HepG2 (cell line): ENCODE results near the gene IGFN1. TPM values are rescaled to one million over a fixed set of nuclear protein-coding genes. Genes with fewer than 3 reads are reported as not detected.
A peak's percentile ranks its signal among the peaks of the same experiment; 100 is the strongest.

Experiments used
- ASH2L ChIP-seq: fragments of 300-600, 200-600 bp; sonication (generic); IDR thresholded peaks from 2 replicates; pipeline ENCODE4 v1.7.0; 2017; ENCODE audit warnings: low read depth, mild to moderate bottlenecking, moderate library complexity, mixed read lengths, low read length; ENCODE audit not compliant: insufficient read length
- KLF6 ChIP-seq: IDR thresholded peaks from 2 replicates; pipeline ENCODE4 v1.8.0; 2016; ENCODE audit warnings: missing biosample characterization, missing genetic modification reagents
- KMT2B ChIP-seq: IDR thresholded peaks from 2 replicates; pipeline ENCODE4 v1.6.1; 2016; ENCODE audit warnings: missing genetic modification reagents, missing compliant biosample characterization
- MTA3 ChIP-seq: sonication (generic); formaldehyde crosslinking; IDR thresholded peaks from 2 replicates; pipeline ENCODE4 v1.4.0; 2020; ENCODE audit warnings: missing genetic modification reagents
- MYC ChIP-seq: sonication (generic); formaldehyde crosslinking; IDR thresholded peaks from 2 replicates; pipeline ENCODE4 v1.9.0; 2021; ENCODE audit warnings: missing genetic modification reagents, borderline replicate concordance
- POLR2AphosphoS5 ChIP-seq: IDR thresholded peaks from 2 replicates; pipeline ENCODE4 v1.6.1; 2012; ENCODE audit warnings: low read depth, low read length
- RBM22 ChIP-seq: fragments of 200-400 bp; formaldehyde crosslinking; optimal IDR thresholded peaks from 2 replicates; pipeline ENCODE3; 2017; ENCODE audit warnings: mild to moderate bottlenecking, low read length, moderate library complexity
- REXO4 ChIP-seq: sonication (generic); formaldehyde crosslinking; IDR thresholded peaks from 2 replicates; pipeline ENCODE4 v1.8.0; 2022; ENCODE audit warnings: missing genetic modification reagents, mild to moderate bottlenecking, borderline replicate concordance
- SALL2 ChIP-seq: sonication (generic); formaldehyde crosslinking; IDR thresholded peaks from 2 replicates; pipeline ENCODE4 v1.8.1; 2023; ENCODE audit warnings: mild to moderate bottlenecking, missing genetic modification reagents, inconsistent platforms
- ZFX ChIP-seq: sonication (generic); formaldehyde crosslinking; IDR thresholded peaks from 2 replicates; pipeline ENCODE4 v1.4.0; 2020; ENCODE audit warnings: mild to moderate bottlenecking, low read depth, missing genetic modification reagents, moderate library complexity
- ZNF317 ChIP-seq: sonication (generic); formaldehyde crosslinking; IDR thresholded peaks from 2 replicates; pipeline ENCODE4 v1.5.0; 2020; ENCODE audit warnings: mild to moderate bottlenecking, missing genetic modification reagents
- ZNF547 ChIP-seq: sonication (generic); formaldehyde crosslinking; IDR thresholded peaks from 2 replicates; pipeline ENCODE4 v1.5.1; 2020; ENCODE audit warnings: mild to moderate bottlenecking, missing genetic modification reagents
- ZNF891 ChIP-seq: sonication (generic); formaldehyde crosslinking; IDR thresholded peaks from 2 replicates; pipeline ENCODE4 v1.5.0; 2020; ENCODE audit warnings: mild to moderate bottlenecking, missing genetic modification reagents
- polyA plus RNA-seq, 8 experiments: library from polyadenylated mRNA; depleted of rRNA in 3 of 8; stranded (reverse) in 7 of 8; unstranded in 1 of 8; fragments of >200 nt; fragmentation: Illumina TruSeq in 4 of 8; extraction: Trizol in 4 of 8; gene quantifications; 2 replicates each; pipeline versions ENCODE4 v1.2.1 to v1.2.3, GENCODE V29; 2011 to 2016; ENCODE audit warnings: low read depth in 4 of 8, missing spikeins in 1 of 8, mixed read lengths in 1 of 8; ENCODE audit not compliant: insufficient read depth in 1 of 8
- total RNA-seq, 5 experiments: library from RNA; depleted of rRNA; stranded (reverse); fragments of >200 nt; fragmentation: Illumina TruSeq; extraction: Trizol; gene quantifications; 2 replicates each; pipeline ENCODE4 v1.2.3, GENCODE V29; 2016; ENCODE audit warnings: low read depth in 1 of 5
- TF ChIP-seq, protein P1 (sequence below): sonication (generic); formaldehyde crosslinking; IDR thresholded peaks from 2 replicates; pipeline ENCODE4 v1.5.0; 2020; ENCODE audit warnings: missing genetic modification reagents
- TF ChIP-seq, protein P2 (sequence below): sonication (generic); formaldehyde crosslinking; IDR thresholded peaks from 2 replicates; pipeline ENCODE4 v1.8.1; 2022; ENCODE audit warnings: low read depth, mild to moderate bottlenecking, missing genetic modification reagents
- TF ChIP-seq, protein P3 (sequence below): sonication (generic); formaldehyde crosslinking; IDR thresholded peaks from 2 replicates; pipeline ENCODE4 v1.4.0; 2020; ENCODE audit warnings: mild to moderate bottlenecking, low read depth, missing genetic modification reagents

Gene IGFN1
- total and polyA plus RNA-seq, 2 of the 13 experiments (the other 11 are each of a cell fraction or from before 2014, with no cell fraction given): 0.04 to 0.05 TPM

DNA sequence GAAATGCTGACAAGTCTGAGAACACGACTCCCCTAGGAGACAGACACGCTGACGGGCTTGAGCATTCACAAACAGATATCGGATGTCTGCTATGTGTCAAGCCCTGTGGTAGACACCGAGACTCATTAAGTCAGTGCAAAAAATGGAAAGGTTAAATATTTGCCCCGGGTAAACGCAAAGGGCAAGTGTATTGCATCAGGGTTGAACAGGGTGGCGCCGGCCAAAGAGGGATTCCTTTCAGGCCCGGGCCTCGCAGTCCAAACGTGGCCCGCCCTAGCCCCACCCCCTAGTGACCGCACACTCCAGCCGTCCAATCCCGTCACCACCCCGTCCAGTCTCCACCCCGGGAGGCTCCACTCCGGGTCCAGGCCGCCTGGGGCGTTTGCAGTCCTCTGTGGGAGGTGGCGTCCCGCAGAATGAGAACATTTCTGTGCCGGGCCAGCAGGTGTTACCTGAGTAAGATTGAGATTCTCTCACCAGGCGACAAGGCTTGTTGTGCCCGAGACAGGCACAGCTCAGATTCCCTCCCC lies 20.0 kb upstream of the IGFN1 start (continued):
- peak; percentile 89 for TF ChIP-seq KLF6 (CRISPR knock-in tag)
- peak; percentile 77 for TF ChIP-seq MYC
- no peak; the same call in 1 of the 2 replicates for TF ChIP-seq SALL2 (CRISPR knock-in tag)
- no peak for TF ChIP-seq ZNF547 (CRISPR knock-in tag)
- TF ChIP-seq, protein P1, sequence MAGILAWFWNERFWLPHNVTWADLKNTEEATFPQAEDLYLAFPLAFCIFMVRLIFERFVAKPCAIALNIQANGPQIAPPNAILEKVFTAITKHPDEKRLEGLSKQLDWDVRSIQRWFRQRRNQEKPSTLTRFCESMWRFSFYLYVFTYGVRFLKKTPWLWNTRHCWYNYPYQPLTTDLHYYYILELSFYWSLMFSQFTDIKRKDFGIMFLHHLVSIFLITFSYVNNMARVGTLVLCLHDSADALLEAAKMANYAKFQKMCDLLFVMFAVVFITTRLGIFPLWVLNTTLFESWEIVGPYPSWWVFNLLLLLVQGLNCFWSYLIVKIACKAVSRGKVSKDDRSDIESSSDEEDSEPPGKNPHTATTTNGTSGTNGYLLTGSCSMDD (CRISPR knock-in tag): no peak
- TF ChIP-seq ASH2L: no peak
- TF ChIP-seq ZFX (CRISPR knock-in tag): no peak
- TF ChIP-seq, protein P2, sequence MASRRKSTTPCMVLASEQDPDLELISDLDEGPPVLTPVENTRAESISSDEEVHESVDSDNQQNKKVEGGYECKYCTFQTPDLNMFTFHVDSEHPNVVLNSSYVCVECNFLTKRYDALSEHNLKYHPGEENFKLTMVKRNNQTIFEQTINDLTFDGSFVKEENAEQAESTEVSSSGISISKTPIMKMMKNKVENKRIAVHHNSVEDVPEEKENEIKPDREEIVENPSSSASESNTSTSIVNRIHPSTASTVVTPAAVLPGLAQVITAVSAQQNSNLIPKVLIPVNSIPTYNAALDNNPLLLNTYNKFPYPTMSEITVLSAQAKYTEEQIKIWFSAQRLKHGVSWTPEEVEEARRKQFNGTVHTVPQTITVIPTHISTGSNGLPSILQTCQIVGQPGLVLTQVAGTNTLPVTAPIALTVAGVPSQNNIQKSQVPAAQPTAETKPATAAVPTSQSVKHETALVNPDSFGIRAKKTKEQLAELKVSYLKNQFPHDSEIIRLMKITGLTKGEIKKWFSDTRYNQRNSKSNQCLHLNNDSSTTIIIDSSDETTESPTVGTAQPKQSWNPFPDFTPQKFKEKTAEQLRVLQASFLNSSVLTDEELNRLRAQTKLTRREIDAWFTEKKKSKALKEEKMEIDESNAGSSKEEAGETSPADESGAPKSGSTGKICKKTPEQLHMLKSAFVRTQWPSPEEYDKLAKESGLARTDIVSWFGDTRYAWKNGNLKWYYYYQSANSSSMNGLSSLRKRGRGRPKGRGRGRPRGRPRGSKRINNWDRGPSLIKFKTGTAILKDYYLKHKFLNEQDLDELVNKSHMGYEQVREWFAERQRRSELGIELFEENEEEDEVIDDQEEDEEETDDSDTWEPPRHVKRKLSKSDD (CRISPR knock-in tag): no peak; the same call in 1 of the 2 replicates
- TF ChIP-seq RBM22: no peak
- TF ChIP-seq MTA3 (CRISPR knock-in tag): no peak
- peak; percentile 69; the same call in 1 of the 2 replicates for TF ChIP-seq KMT2B (CRISPR knock-in tag)
- TF ChIP-seq, protein P3, sequence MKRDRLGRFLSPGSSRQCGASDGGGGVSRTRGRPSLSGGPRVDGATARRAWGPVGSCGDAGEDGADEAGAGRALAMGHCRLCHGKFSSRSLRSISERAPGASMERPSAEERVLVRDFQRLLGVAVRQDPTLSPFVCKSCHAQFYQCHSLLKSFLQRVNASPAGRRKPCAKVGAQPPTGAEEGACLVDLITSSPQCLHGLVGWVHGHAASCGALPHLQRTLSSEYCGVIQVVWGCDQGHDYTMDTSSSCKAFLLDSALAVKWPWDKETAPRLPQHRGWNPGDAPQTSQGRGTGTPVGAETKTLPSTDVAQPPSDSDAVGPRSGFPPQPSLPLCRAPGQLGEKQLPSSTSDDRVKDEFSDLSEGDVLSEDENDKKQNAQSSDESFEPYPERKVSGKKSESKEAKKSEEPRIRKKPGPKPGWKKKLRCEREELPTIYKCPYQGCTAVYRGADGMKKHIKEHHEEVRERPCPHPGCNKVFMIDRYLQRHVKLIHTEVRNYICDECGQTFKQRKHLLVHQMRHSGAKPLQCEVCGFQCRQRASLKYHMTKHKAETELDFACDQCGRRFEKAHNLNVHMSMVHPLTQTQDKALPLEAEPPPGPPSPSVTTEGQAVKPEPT: peak; percentile 88; the same call in 1 of the 2 replicates
- peak; percentile 88 for TF ChIP-seq POLR2AphosphoS5
- TF ChIP-seq ZNF317: no peak; the same call in 1 of the 2 replicates
- TF ChIP-seq ZNF891: no peak
- no peak for TF ChIP-seq REXO4 (CRISPR knock-in tag)
